Keratinocyte (primary cell): ENCODE data around the gene BEST2. TPM values are rescaled to one million over a fixed set of nuclear protein-coding genes. Genes with fewer than 3 reads are reported as not detected.

ENCODE experiments used
- DNase-seq: peaks from one replicate; pipeline ENCODE4 v3.0.0-alpha.2; 2011; ENCODE audit warnings: low read depth, missing footprints, low spot score
- FAIRE-seq: peaks from 2 replicates; lab custom pipeline; 2011; peaks lifted over from hg19 to GRCh38; lab: Jason Lieb, UNC
- H2AFZ ChIP-seq: 2 replicates; pipeline ENCODE4 v1.6.0; 2012; ENCODE audit warnings: low read length, control low read depth, inconsistent platforms; ENCODE audit not compliant: control insufficient read depth
- H3K27ac ChIP-seq: 2 replicates; pipeline ENCODE4 v1.5.1; 2011; ENCODE audit warnings: low read length; ENCODE audit not compliant: control insufficient read depth, insufficient read depth
- H3K27me3 ChIP-seq: 3 replicates; pipeline ENCODE4 v1.6.0; 2011; ENCODE audit warnings: low read length; ENCODE audit not compliant: control insufficient read depth, insufficient read depth; ENCODE audit errors: extremely low read depth
- H3K36me3 ChIP-seq, 2 experiments: 2 replicates in 1 of 2; 3 replicates in 1 of 2; pipeline ENCODE4 v1.5.1; 2011; ENCODE audit warnings: low read length in 2 of 2, mild to moderate bottlenecking in 1 of 2; ENCODE audit not compliant: control insufficient read depth in 2 of 2, insufficient read depth in 2 of 2; ENCODE audit errors: extremely low read depth in 1 of 2
- H3K4me1 ChIP-seq: 3 replicates; pipeline ENCODE4 v1.5.1; 2011; ENCODE audit warnings: low read length; ENCODE audit not compliant: control insufficient read depth, insufficient read depth; ENCODE audit errors: extremely low read depth
- H3K4me2 ChIP-seq: 3 replicates; pipeline ENCODE4 v1.6.0; 2011; ENCODE audit warnings: low read depth, low read length; ENCODE audit not compliant: control insufficient read depth, insufficient read depth; ENCODE audit errors: extremely low read depth
- H3K4me3 ChIP-seq, 3 experiments: fragments of 200-600 bp in 1 of 3; sonication (generic) in 1 of 3; 2 replicates in 2 of 3; 3 replicates in 1 of 3; pipeline ENCODE4 v1.5.1; 2011 to 2016; ENCODE audit warnings: low read length in 3 of 3, mild to moderate bottlenecking in 3 of 3, control low read depth in 2 of 3, inconsistent platforms in 1 of 3, low read depth in 1 of 3, mixed read lengths in 1 of 3, mixed run types in 1 of 3, moderate library complexity in 1 of 3; ENCODE audit not compliant: control insufficient read depth in 2 of 3, insufficient read depth in 2 of 3; ENCODE audit errors: extremely low read depth in 1 of 3
- H3K79me2 ChIP-seq: 2 replicates; pipeline ENCODE4 v1.6.0; 2012; ENCODE audit warnings: low read length; ENCODE audit not compliant: control insufficient read depth, insufficient read depth
- H3K9ac ChIP-seq: 3 replicates; pipeline ENCODE4 v1.6.0; 2011; ENCODE audit warnings: low read length; ENCODE audit not compliant: control insufficient read depth, insufficient read depth; ENCODE audit errors: extremely low read depth
- H3K9me1 ChIP-seq: 3 replicates; pipeline ENCODE4 v1.6.0; 2011; ENCODE audit warnings: low read length; ENCODE audit not compliant: control insufficient read depth, insufficient read depth; ENCODE audit errors: extremely low read depth
- H3K9me3 ChIP-seq: 2 replicates; pipeline ENCODE4 v1.5.1; 2012; ENCODE audit warnings: low read depth, low read length; ENCODE audit not compliant: control insufficient read depth
- H4K20me1 ChIP-seq: 3 replicates; pipeline ENCODE4 v1.6.0; 2011; ENCODE audit warnings: low read length; ENCODE audit not compliant: control insufficient read depth, insufficient read depth; ENCODE audit errors: extremely low read depth
- CTCF ChIP-seq, 3 experiments: IDR thresholded peaks in 1 of 3; conservative IDR thresholded peaks in 1 of 3; optimal IDR thresholded peaks in 1 of 3; 2 replicates in 2 of 3; 3 replicates in 1 of 3; pipeline versions ENCODE3 to v1.5.1; 2011; ENCODE audit warnings: low read length in 3 of 3, mild to moderate bottlenecking in 3 of 3, moderate library complexity in 2 of 3, control low read depth in 1 of 3, inconsistent platforms in 1 of 3; ENCODE audit not compliant: insufficient read depth in 2 of 3; ENCODE audit errors: extremely low read depth in 1 of 3
- EZH2 ChIP-seq: IDR thresholded peaks from one replicate; pipeline ENCODE4 v1.6.1; 2012; ENCODE audit warnings: inconsistent platforms, mild to moderate bottlenecking, low read length, moderate library complexity
- dilution Hi-C: fragments of 300-500 bp; cut with MboI; formaldehyde crosslinking; loops from one replicate; pipeline ENCODE4 v1.7.0; 2020; ENCODE audit warnings: low sequenced_read_pairs; ENCODE audit not compliant: extremely low pct_ligation_motif_present
- polyA plus RNA-seq, 5 experiments: library from polyadenylated mRNA; depleted of rRNA in 3 of 5; stranded (reverse) in 3 of 5; stranded (forward) in 1 of 5; unstranded in 1 of 5; fragments of >200 nt; gene quantifications; 1 replicate in 1 of 5; 2 replicates in 3 of 5; 3 replicates in 1 of 5; pipeline versions ENCODE4 v1.2.1 to v1.2.3, GENCODE V29; 2011 to 2012; ENCODE audit warnings: missing spikeins in 2 of 5, low read depth in 1 of 5, low replicate concordance in 1 of 5

The BEST2 gene
- polyA plus RNA-seq, 1 donor (not counting 4 experiments of a cell fraction or from before 2014, with no cell fraction given): not detected

GRCh38 chr19:12802267-12803106, 50.9 kb downstream of the BEST2 start:
- H3K27ac ChIP-seq: no peak overlapping the region
- H2AFZ ChIP-seq: peak overlapping the region; percentile 93
- no peak for FAIRE-seq
- no peaks in the 10 kb centered on the region for H3K9me3 ChIP-seq
- no peaks in the 10 kb centered on the region for H4K20me1 ChIP-seq
- H3K4me2 ChIP-seq: peak overlapping the region; percentile 94
- H3K9ac ChIP-seq: peak overlapping the region; percentile 89
- peaks cover 19% of the 10 kb centered on the region for H3K79me2 ChIP-seq
- peak overlapping the region; percentile 87 to 95 (median 92) for H3K4me3 ChIP-seq
- no peaks in the 10 kb centered on the region for H3K9me1 ChIP-seq
- H3K36me3 ChIP-seq: peaks cover 4 to 9% of the 10 kb centered on the region in 2 experiments
- no peaks in the 10 kb centered on the region for H3K27me3 ChIP-seq
- dilution Hi-C loops: no loop called here
- peaks cover 32% of the 10 kb centered on the region for H3K4me1 ChIP-seq
- DNase-seq: no peak
- TF ChIP-seq CTCF (optimal IDR thresholded peaks at IDR 0.05 in 1 of 3, IDR thresholded peaks at IDR 0.05 in 1 of 3, conservative IDR thresholded peaks at IDR 0.05 in 1 of 3; ENCODE audit: extremely low read depth in 1 of 3, insufficient read depth in 2 of 3, low read length in 3 of 3) (no peak), EZH2 (no peak)

DNA sequence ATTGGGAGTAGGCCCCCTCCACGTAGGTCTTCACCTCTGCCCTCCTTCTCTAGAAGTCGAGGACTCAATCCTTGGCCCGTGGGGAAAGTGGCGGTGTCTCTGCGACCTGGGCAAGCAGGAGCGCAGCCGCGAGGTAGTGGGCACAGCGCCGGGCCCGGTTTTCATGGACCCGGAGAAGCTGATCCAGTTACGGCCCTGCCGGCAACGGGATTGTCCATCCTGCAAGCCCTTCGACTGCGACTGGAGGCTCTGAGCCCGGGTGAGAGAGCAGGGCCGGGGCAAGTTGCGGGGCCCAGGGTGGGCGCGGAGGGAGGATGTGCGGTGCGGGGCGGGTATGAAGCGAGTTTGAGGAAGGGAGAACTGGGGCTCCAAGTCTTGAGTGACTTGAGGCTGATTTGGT, 52.5 kb downstream of the BEST2 start:
- H3K27me3 ChIP-seq: no peaks in the 10 kb centered on the region
- DNase-seq (no peak), FAIRE-seq (no peak)
- TF ChIP-seq CTCF (optimal IDR thresholded peaks at IDR 0.05 in 1 of 3, IDR thresholded peaks at IDR 0.05 in 1 of 3, conservative IDR thresholded peaks at IDR 0.05 in 1 of 3; ENCODE audit: extremely low read depth in 1 of 3, insufficient read depth in 2 of 3, low read length in 3 of 3): no peak
- H3K9ac ChIP-seq: no peak overlapping the region
- H2AFZ ChIP-seq: no peak overlapping the region
- H3K4me2 ChIP-seq: no peak overlapping the region
- no peak overlapping the region for H3K4me3 ChIP-seq
- H3K79me2 ChIP-seq: peaks cover 19% of the 10 kb centered on the region
- dilution Hi-C loops: no loop called here
- peaks cover 32% of the 10 kb centered on the region for H3K4me1 ChIP-seq
- no peaks in the 10 kb centered on the region for H3K9me3 ChIP-seq
- no peak overlapping the region for H3K27ac ChIP-seq
- peaks cover 2 to 9% of the 10 kb centered on the region in 2 experiments for H3K36me3 ChIP-seq
- H3K9me1 ChIP-seq: no peaks in the 10 kb centered on the region
- H4K20me1 ChIP-seq: no peaks in the 10 kb centered on the region
